ENCODE data around the gene SUPT5H.

SUPT5H gene

DNA sequence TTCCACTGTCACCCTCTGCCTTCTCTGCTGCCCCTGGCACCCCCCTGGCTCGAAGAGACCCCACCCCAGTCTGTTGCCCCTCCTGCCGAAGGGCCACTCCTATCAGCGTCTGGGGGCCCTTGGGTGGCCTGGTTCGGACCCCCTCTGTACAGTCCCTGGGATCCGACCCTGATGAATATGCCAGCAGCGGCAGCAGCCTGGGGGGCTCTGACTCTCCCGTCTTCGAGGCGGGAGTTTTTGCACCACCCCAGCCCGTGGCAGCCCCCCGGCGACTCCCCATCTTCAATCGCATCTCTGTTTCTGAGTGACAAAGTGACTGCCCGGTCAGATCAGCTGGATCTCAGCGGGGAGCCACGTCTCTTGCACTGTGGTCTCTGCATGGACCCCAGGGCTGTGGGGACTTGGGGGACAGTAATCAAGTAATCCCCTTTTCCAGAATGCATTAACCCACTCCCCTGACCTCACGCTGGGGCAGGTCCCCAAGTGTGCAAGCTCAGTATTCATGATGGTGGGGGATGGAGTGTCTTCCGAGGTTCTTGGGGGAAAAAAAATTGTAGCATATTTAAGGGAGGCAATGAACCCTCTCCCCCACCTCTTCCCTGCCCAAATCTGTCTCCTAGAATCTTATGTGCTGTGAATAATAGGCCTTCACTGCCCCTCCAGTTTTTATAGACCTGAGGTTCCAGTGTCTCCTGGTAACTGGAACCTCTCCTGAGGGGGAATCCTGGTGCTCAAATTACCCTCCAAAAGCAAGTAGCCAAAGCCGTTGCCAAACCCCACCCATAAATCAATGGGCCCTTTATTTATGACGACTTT, 36.8 kb upstream of the SUPT5H start:
- no peak for DNase-seq (ENCODE audit: low read depth in 4 of 4, low spot score in 1 of 4)

GRCh38 chr19:39409208-39410016, 36.0 kb upstream of the SUPT5H start:
- peak in 3 of 4 experiments; percentile 49 to 83 (median 63) for DNase-seq (ENCODE audit: low read depth in 4 of 4, low spot score in 1 of 4)

- peak in 1 of 4 experiments; percentile 33 for DNase-seq (ENCODE audit: low read depth in 4 of 4, low spot score in 1 of 4)
Observed at GRCh38 chr19:39410017-39410830, 35.2 kb upstream of the SUPT5H start.

DNA sequence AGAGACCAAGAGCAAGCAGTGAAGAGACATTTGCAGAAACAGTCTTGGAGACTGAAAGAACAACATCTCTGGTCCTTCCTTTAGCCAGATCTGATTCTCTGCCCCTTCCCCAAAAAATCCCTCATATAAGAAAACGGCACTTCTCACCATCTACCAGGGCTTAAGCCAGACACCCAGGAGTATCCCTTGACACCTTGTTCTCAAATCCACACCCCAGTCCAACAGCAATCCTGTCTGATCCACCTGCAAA, 34.6 kb upstream of the SUPT5H start:
- no peak for DNase-seq (ENCODE audit: low read depth in 4 of 4, low spot score in 1 of 4)

- DNase-seq (ENCODE audit: low read depth in 4 of 4, low spot score in 1 of 4): no peak
Observed at GRCh38 chr19:39411081-39411831, 34.1 kb upstream of the SUPT5H start.

- DNase-seq (ENCODE audit: low read depth in 4 of 4, low spot score in 1 of 4): peak; percentile 74 to 89 (median 86)
Observed at GRCh38 chr19:39411832-39412099, 33.6 kb upstream of the SUPT5H start.

- peak; percentile 88 to 99 (median 98) for DNase-seq (ENCODE audit: low read depth in 4 of 4, low spot score in 1 of 4)
Observed at GRCh38 chr19:39412100-39412866, 33.1 kb upstream of the SUPT5H start, which contains the start of gene PLEKHG2. Gene PLEKHG2, plus strand, starts transcription at chr19:39412669. Its CDS starts 1,418 bp downstream, at chr19:39414087.

DNA sequence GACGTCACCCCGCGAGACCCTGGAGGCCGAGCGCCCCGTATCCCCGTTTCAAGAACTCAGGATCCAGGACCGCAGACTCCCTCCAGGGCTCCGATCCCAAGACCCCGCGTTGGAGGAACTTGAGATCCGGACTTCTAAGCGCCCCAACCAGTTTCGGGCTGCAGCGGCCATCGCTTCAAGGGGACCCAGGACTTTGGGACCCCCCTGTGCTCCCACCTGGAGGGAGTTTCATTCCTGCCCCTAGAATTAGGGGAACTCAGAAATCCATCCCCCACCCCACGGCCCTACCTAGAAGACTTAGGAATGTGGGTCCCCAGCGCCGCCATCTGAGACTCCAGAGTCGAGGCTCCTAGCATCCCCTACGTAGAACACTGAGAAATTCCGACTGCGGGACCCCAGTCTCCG, 32.5 kb upstream of the SUPT5H start:
- DNase-seq (ENCODE audit: low read depth in 4 of 4, low spot score in 1 of 4): no peak

GRCh38 chr19:39413272-39413910, 32.0 kb upstream of the SUPT5H start:
- no peak for DNase-seq (ENCODE audit: low read depth in 4 of 4, low spot score in 1 of 4)

GRCh38 chr19:39413911-39414608, 31.3 kb upstream of the SUPT5H start:
- no peak for DNase-seq (ENCODE audit: low read depth in 4 of 4, low spot score in 1 of 4)

- DNase-seq (ENCODE audit: low read depth in 4 of 4, low spot score in 1 of 4): no peak
Observed at GRCh38 chr19:39415111-39416046, 30.0 kb upstream of the SUPT5H start.

GRCh38 chr19:39416152-39417120, 28.9 kb upstream of the SUPT5H start:
- no peak for DNase-seq (ENCODE audit: low read depth in 4 of 4, low spot score in 1 of 4)

DNA sequence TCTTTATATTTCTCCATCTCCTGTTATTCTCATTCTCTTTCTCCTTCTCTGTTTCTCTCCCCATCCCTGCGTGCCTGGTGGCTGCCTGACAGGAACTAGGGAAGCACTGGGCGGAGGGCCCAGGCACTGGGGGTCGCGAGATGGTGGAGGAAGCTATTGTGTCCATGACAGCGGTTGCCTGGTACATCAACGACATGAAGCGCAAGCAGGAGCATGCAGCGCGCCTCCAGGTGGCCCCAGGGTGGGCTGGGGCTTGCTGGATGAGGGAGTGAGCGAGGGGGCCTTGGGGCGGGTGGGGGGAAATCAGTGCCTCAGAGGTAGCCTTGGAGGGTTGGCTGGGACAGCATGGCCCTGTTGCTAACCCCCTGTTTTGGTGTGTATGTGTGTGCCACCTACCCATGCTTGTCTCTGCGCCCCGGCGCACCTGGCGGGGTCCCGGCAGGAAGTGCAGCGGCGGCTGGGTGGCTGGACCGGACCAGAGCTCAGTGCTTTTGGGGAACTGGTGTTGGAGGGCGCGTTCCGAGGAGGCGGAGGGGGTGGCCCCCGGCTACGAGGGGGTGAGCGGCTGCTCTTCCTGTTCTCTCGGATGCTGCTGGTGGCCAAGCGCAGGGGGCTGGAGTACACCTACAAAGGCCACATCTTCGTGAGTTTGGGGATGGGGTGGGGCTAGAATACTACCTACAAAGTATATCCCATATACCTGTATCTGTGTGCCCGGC, 27.8 kb upstream of the SUPT5H start:
- no peak for DNase-seq (ENCODE audit: low read depth in 4 of 4, low spot score in 1 of 4)

- DNase-seq (ENCODE audit: low read depth in 4 of 4, low spot score in 1 of 4): no peak
Observed at GRCh38 chr19:39419003-39419402, 26.4 kb upstream of the SUPT5H start.

DNA sequence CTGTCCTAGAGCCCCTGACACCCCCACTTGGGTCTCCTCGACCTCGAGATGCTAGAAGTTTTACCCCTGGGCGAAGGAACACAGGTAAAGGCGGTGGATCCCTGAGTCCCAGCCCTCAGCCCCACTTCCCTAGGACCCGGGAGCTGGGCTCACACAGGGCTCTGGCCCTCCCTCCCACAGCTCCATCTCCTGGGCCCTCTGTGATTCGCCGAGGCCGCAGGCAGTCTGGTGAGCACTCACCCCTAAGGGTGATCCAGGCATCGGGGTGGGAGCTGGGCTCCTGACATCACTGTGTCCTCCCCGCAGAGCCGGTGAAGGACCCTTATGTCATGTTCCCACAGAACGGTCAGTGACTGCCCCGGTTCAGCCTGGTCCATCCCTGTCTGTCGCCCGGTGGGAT, 24.6 kb upstream of the SUPT5H start:
- no peak for DNase-seq (ENCODE audit: low read depth in 4 of 4, low spot score in 1 of 4)

DNA sequence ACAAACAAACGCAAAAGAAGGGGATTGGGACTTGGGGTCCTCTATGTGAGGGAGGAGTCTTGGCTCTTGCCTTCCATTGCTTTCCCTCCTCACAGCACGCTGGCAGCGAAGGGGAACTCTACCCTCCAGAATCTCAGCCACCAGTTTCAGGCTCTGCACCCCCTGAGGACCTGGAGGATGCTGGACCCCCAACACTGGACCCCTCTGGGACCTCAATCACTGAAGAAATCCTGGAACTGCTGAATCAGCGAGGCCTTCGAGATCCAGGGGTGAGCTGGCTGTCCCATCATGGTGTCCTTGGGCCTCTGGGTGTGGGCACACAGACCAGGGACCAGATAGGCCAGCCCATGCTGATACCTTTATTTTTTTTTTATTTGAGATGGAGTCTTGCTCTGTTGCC, 23.4 kb upstream of the SUPT5H start:
- DNase-seq (ENCODE audit: low read depth in 4 of 4, low spot score in 1 of 4): no peak

Measured in stimulated activated CD4-positive, alpha-beta T cell treated with anti-CD3 and anti-CD28 coated beads, Interleukin-1b, Interleukin-23, amount 100 ng/mL, for 24 hours (primary cell).